HG03571 (cell line): ENCODE data around the gene CA9.

Experiments
- ATAC-seq: cut with Tn5 transposase; IDR thresholded peaks from one replicate; pipeline ENCODE4 v1.9.1; 2021; ENCODE audit not compliant: unreplicated experiment

The CA9 gene

DNA sequence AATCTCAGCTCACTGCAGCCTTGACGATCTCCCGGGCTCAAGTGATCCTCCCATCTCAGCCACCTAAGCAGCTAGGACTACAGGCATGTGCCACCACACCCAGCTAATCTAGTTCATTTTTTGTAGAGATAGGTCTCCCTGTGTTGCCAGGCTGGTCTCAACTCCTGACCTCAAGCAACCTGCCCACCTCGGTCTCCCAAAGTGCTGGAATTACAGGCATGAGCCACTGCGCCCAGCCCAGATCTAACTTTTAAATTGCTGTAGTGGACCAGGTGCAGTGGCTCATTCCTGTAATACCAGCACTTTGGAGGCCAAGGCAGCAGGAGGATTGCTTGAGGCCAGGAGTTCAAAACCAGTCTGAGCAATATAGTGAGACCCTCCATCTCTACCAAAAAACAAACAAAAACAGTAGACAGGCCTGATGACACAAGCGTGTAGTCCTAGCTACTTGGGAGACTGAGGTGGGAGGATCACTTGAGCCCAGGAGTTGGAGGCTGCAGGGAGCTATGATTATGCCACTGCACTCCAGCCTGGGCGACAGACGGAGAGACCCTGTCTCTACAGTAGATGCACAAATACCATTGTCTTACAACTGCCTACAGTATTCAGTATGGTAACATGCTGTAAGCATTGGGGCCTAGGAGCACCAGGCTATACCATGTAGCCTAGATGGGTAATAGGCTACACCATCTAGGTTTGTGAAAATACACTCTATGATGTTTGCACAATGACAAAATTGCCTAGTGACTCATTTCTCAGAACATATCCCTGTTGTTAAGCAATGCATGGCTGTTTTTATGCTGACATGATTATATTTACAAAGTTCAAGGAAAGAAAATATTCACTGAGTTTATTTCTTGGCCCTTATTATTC, 21.5 kb upstream of the CA9 start:
- ATAC-seq = no peak

DNA sequence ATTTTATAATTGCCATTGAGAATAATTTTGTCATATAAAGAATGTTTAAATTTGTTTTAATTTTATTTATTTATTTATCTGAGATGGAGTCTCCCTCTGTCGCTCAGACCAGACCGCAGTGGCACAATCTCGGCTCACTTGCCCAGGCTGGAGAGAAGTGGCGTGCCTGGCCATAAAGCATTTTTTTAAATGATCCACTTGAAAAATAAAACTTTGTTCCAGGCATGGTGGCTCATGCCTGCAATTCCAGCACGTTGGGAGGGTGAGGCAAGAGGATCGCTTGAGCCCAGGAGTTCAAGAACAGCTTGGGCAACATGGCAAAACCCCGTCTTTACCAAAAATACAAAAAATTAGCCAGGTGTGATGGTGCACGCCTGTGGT, 20.9 kb upstream of the CA9 start:
- no peak for ATAC-seq

DNA sequence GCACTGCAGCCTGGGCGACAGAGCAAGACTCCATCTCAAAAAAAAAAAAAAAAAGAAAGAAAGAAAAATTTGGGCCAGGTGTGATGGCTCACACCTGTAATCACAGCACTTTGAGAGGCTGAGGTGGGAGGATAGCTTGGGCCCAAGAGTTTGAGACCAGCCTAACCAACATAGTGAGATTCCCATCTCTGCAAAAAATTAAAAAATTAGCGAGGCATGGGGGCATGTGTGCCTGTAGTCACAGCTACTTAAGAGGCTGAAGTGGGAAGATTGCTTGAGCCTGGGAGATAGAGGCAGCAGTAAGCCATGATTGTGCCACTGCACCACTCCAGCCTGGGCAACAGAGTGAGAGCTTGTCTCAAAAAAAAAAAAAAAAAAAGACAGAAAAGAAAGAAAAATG, 20.1 kb upstream of the CA9 start:
- ATAC-seq = no peak

- ATAC-seq = no peak
Measured at GRCh38 chr9:35656348-35656747, 17.4 kb upstream of the CA9 start.

DNA sequence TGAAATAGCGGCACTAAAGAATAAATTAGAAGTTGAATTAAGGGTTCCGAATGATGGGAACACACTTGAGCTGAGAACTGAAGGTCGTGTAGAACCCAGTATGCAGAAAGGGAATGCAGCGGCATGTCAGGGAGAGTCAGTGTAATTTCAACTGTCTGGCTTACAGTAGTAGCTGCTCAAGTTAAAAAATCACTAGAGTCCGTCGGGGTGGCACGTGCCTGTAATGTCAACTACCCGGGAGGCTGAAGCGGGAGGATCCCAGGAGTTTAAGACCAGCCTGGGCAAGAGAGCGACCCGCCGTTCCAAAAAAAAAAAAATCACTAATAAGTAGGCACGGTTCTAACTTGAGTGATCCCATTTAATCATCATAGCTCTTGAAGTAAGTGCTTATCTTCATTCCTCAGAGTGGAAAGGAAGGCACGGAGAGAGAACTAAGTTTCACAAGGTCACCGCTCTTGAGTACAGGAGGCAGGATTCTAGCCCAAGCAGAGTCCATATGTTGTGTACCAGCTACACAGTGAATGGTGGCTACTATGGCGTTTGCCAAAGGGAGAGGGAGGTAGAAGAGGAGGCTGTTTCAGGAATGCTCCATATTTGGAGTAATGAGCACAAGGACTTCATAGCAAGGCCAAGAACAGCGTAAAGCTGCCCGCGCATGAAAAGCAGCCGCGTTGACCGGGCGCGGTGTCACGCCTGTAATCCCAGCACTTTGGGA, 16.7 kb upstream of the CA9 start:
- no peak for ATAC-seq

DNA sequence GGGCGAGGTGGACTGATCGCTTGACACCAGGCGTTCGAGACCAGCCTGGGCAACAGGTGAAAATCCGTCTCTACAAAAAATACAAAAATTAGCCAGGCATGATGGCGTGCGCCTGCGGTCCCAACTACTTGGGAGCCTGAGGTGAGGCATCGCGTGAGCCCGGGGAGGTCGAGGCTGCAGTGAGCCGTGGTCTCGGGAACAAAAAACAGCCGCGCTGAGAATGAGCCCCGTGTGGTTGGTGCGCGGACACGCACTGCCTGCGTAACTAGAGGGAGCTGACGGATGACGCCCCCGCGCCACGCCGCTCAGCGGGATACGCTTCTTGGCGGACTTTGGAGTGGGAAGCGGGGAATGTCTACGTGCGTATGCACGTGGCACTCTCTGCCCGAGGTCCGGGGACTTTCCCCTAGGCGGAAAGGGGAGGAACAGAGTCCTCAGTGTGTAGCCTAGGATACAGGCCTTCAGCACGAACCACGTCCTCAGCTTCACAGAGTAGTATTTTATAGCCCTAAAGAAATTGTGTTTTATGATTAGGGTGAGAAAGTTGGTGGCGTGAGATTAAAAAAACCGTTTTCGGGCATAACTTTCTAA, 16.1 kb upstream of the CA9 start, which contains the start of gene RMRP:
TSS of gene RMRP (minus strand) at position 474 of the 591 bp plus-strand sequence.
- ATAC-seq = peak; percentile 85

- peak; percentile 52 for ATAC-seq
Measured at GRCh38 chr9:35658137-35658967, 15.4 kb upstream of the CA9 start, which contains the start of gene CCDC107. Gene CCDC107 (plus strand): TSS chr9:35658292. CDS start chr9:35658380, 88 bp downstream.

DNA sequence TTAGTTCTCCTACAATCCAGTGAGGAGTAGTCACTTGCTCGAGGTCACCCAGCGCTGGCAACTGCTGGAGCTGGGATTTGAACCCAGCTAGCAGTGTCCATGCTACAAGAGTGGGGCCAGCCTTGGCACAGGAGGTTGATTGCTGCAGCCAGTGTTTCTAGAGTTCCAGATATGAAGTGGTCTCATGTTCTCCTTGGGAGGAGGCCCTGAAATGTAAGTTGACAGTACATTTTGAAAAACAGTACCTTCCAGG, 14.8 kb upstream of the CA9 start:
- ATAC-seq = no peak

DNA sequence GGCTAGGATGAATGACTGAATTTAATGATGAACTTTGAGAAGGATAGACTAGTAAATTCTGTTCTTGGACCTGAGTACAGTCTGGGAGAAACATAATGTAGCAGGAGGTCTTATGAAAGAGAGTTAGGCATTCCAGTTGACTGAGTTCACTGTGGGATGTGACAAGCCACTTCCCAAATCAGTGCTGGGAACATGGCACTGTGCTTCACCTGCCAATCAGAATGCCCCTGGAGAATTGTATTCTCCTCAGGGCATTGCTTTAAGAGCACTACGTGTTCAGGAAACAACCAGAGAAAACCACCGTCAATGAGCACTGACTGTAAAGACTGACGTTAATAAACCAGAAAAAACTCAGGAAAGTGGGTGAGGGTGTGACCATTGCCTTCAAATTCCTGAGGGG, 14.4 kb upstream of the CA9 start:
- no peak for ATAC-seq

- ATAC-seq = no peak
Measured at GRCh38 chr9:35660966-35661415, 12.7 kb upstream of the CA9 start.

- ATAC-seq = no peak
Measured at GRCh38 chr9:35661756-35662350, 11.9 kb upstream of the CA9 start.

DNA sequence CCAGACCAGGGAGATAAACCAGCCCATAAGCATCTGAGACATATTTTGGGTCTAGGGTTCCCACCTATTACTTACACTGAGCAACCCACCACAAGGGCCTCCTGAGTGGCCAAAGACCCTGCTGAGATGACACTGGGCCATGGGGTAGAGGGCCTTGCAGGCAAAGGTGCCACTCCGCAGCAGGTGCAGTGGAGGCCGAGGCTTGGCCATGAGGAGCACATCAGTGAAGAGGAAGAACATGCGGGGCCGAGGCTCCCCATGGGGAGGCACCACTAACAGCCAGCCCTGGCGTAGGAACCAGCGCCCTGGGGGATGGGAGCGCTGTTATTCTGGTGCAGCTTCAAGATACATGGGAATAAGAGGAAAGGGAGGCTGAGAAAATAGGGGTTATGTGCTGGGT, 11.3 kb upstream of the CA9 start:
- ATAC-seq = no peak

DNA sequence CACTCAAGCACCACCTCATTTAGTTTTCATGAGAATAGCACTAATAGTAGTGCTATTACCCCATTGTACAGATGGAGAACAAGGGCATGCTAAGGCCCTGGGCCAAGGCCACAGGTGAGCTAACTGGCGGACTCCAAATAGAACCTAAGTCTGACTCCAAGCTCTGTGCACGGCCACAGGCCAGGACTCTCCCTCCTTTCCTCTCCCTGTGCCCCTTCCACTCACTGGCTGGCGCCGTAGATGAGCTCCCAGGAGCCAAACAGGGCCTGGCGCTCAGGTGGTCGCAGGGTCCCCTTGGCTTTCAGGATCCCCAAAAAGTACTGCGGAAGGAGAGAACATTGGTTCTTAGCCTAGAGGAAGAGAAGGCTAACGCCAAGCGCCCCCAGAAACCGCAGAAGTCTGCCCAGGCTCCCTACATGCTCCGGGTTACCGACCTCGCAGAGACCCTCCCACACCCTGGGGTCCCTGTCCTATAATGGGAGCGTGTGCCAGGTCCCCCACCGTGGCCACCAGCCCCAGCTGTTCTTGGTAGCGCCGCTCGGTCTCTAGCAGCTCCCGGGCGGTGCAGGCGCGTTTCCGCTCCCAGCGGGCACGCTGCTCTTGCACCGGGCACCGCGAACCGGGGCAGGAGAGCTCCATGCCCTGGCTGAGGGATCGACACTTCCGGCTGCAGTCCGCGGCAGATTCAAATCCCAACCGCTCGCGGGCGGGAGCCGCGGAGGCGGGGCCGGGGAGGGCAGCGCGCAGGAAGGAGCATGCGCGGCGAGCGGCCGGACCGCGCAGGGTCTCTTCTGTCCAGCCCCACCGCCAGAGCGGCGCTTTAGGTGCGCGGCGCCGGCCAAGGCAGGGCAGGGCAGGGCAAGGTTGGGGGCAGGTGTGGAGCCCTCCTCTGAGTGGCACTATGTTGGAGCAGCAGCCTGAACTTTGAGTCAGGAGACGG, 8.9 kb upstream of the CA9 start, which contains the start of gene ARHGEF39:
TSS of gene ARHGEF39 (minus strand) at position 665 of the 940 bp plus-strand sequence. CDS start at position 639, 26 bp downstream.
- ATAC-seq = peak; percentile 63

DNA sequence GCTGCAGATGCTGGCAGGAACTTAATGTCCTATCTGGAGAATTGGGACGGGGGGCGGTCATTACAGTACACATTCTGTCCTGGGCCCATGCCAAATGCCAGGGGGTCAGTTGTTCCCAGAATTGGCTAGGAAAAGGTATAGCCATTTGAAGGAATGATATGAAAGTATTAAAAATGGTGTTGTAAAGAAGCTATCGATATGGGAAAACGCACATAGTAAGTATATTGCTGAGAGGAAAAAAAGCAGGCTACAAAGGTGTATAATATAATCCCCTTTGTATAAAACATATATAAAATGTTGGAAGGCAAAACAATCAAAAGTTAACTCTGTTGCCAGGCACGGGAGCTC, 8.3 kb upstream of the CA9 start:
- ATAC-seq = no peak

- ATAC-seq = no peak
Measured at GRCh38 chr9:35666045-35666444, 7.7 kb upstream of the CA9 start.

- ATAC-seq = no peak
Measured at GRCh38 chr9:35666549-35666948, 7.2 kb upstream of the CA9 start.

- no peak for ATAC-seq
Measured at GRCh38 chr9:35667939-35668338, 5.8 kb upstream of the CA9 start.

DNA sequence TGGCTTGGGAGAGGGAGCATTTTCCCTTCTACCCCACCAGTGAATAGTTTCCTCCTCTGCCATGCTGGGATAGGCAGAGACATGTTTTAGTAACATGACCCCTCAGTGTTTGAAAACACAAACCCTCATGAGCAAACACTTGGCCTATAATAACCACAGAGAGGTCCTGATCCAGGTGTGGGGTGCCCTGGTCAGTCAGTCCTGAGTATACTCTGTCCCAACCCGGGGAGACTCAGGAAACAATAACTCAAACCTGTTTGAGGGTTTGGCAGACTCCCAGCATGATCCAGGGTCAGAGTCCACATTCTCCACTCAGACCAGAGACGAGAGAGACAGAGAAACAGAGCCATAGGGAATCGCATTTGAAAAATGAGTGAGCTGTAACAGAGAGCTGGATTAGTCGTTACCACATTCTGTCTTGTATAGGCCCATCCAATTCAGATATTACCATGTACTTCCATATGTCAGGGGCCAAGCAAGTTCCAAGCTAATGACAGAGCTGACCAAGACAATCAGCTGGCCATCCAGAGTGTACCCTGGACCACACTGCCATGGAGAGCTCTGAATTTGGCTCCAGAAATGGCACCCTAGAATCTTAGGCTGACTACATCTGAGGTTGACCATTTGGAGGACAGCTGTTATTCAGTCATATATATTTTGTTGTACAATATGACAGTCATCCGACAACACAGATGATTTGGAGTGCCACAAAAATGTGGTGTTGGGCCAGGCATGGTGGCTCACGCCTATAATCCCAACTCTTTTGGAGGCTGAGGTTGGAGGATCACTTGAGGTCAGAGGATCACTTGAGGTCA, 4.2 kb upstream of the CA9 start:
- no peak for ATAC-seq

DNA sequence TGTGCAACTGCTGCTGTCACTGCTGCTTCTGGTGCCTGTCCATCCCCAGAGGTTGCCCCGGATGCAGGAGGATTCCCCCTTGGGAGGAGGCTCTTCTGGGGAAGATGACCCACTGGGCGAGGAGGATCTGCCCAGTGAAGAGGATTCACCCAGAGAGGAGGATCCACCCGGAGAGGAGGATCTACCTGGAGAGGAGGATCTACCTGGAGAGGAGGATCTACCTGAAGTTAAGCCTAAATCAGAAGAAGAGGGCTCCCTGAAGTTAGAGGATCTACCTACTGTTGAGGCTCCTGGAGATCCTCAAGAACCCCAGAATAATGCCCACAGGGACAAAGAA, 265 bp downstream of the CA9 start:
- ATAC-seq = no peak
